ENCODE measurements around the gene ADAMTSL4.
"Not testable (repeated sequence)": the region's sequence is repeated elsewhere in the genome, so short reads cannot be mapped to it uniquely, and the experiment has no call there.

Gene ADAMTSL4

DNA sequence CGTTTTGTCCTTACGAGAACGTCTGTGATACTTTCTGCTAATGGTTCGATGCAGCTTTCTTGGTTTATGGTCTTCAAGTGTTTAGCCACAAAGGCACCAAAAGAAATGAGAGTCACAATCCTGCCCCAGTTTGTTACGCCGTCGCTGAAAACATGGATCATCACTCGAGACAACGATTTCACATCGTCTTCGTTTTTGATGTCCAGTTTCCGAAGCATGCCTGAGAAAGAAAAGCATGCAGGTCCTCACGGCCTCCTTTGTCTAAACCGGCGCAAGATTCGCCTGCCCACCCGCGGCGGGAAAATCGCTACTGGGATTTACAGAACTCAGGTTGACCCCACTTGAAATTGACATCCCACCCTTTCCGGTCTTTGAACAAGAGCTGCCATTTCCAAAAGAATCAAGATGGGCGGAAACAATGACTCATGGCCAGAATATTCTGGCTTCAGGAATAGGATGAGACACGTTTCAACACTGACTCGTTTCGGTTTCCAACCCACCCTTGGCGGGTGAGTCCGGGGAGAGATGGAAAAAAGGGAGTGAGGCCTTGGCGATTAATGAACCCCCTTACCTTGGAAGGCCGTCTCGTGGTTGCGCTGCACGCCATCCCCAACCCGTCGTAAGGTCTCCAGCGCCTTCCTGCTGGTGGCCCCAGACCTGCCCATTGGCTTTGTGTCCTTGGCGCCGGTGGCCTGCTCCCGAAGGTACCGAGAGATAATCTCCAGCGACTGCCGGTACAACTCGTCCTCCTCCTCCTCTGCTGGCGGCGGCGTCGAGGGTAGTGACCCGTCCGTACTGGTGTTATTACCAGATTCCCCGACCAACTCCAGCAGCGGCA, 29.3 kb downstream of the ADAMTSL4 start:
- H3K36me3 Mint-ChIP-seq (ENCODE audit: insufficient read depth), result peaks cover 64% of the 10 kb centered on the region
- H3K9me3 Mint-ChIP-seq, result no peaks in the 10 kb centered on the region
- H3K27me3 Mint-ChIP-seq, result no peaks in the 10 kb centered on the region
- peak overlapping the region; percentile 99 for H3K4me3 Mint-ChIP-seq
- ATAC-seq (replicated peaks; ENCODE audit: extremely low read depth, poor library complexity, severe bottlenecking) (no peak), DNase-seq (ENCODE audit: low spot score in 2 of 2) (peak in 1 of 2 donors; percentile 34)
- peak overlapping the region; percentile 98 for H3K27ac Mint-ChIP-seq (ENCODE audit: low read depth)
- H3K4me1 Mint-ChIP-seq, result peaks cover 56% of the 10 kb centered on the region

- Mint-ChIP-seq H3K4me1 (peaks cover 51% of the 10 kb centered on the region), H3K9me3 (no peaks in the 10 kb centered on the region), H3K4me3 (peak within 1 kb of the TSS; percentile 99), H3K27ac (ENCODE audit: low read depth) (peak within 1 kb of the TSS; percentile 98), H3K27me3 (no peaks in the 10 kb centered on the region), H3K36me3 (ENCODE audit: insufficient read depth) (peaks cover 57% of the 10 kb centered on the region)
- peak; percentile 73 to 87 for DNase-seq (ENCODE audit: low spot score in 2 of 2)
- peak; percentile 80 for ATAC-seq (replicated peaks; ENCODE audit: extremely low read depth, poor library complexity, severe bottlenecking)
Observed at GRCh38 chr1:150579110-150579944, 30.1 kb downstream of the ADAMTSL4 start, which contains the start of gene MCL1. TSS of gene MCL1 (minus strand) at chr1:150579610. CDS start at chr1:150579530, 80 bp downstream.

- no peaks in the 10 kb centered on the region for H3K9me3 Mint-ChIP-seq
- no peaks in the 10 kb centered on the region for H3K27me3 Mint-ChIP-seq
- H3K4me1 Mint-ChIP-seq, result peaks cover 43% of the 10 kb centered on the region
- H3K4me3 Mint-ChIP-seq, result peak overlapping the region; percentile 99
- no peak for DNase-seq (ENCODE audit: low spot score in 2 of 2)
- H3K27ac Mint-ChIP-seq (ENCODE audit: low read depth), result peak overlapping the region; percentile 98
- ATAC-seq (replicated peaks; ENCODE audit: extremely low read depth, poor library complexity, severe bottlenecking), result no peak
- peaks cover 49% of the 10 kb centered on the region for H3K36me3 Mint-ChIP-seq (ENCODE audit: insufficient read depth)
Observed at GRCh38 chr1:150579945-150580642, 30.9 kb downstream of the ADAMTSL4 start.

GRCh38 chr1:150580966-150581365, 31.8 kb downstream of the ADAMTSL4 start:
- not testable (repeated sequence) for H3K9me3 Mint-ChIP-seq; ATAC-seq (replicated peaks; ENCODE audit: extremely low read depth, poor library complexity, severe bottlenecking); DNase-seq (ENCODE audit: low spot score in 2 of 2); H3K27me3 Mint-ChIP-seq
- H3K36me3 Mint-ChIP-seq (ENCODE audit: insufficient read depth), result peaks cover 40% of the 10 kb centered on the region
- H3K27ac Mint-ChIP-seq (ENCODE audit: low read depth), result peak overlapping the region; percentile 98
- H3K4me1 Mint-ChIP-seq, result peaks cover 36% of the 10 kb centered on the region
- H3K4me3 Mint-ChIP-seq, result peak overlapping the region; percentile 99

GRCh38 chr1:150581437-150581836, 32.2 kb downstream of the ADAMTSL4 start:
- peaks cover 32% of the 10 kb centered on the region for H3K4me1 Mint-ChIP-seq
- not testable (repeated sequence) for DNase-seq (ENCODE audit: low spot score in 2 of 2); H3K4me3 Mint-ChIP-seq; ATAC-seq (replicated peaks; ENCODE audit: extremely low read depth, poor library complexity, severe bottlenecking); H3K27me3 Mint-ChIP-seq; H3K9me3 Mint-ChIP-seq; H3K27ac Mint-ChIP-seq (ENCODE audit: low read depth)
- H3K36me3 Mint-ChIP-seq (ENCODE audit: insufficient read depth), result peaks cover 36% of the 10 kb centered on the region

- DNase-seq (ENCODE audit: low spot score in 2 of 2); H3K9me3 Mint-ChIP-seq; H3K27me3 Mint-ChIP-seq; H3K4me3 Mint-ChIP-seq; ATAC-seq (replicated peaks; ENCODE audit: extremely low read depth, poor library complexity, severe bottlenecking); H3K27ac Mint-ChIP-seq (ENCODE audit: low read depth): not testable (repeated sequence)
- Mint-ChIP-seq H3K36me3 (ENCODE audit: insufficient read depth) (peaks cover 31% of the 10 kb centered on the region), H3K4me1 (peaks cover 29% of the 10 kb centered on the region)
Observed at GRCh38 chr1:150581962-150582361, 32.8 kb downstream of the ADAMTSL4 start.

DNA sequence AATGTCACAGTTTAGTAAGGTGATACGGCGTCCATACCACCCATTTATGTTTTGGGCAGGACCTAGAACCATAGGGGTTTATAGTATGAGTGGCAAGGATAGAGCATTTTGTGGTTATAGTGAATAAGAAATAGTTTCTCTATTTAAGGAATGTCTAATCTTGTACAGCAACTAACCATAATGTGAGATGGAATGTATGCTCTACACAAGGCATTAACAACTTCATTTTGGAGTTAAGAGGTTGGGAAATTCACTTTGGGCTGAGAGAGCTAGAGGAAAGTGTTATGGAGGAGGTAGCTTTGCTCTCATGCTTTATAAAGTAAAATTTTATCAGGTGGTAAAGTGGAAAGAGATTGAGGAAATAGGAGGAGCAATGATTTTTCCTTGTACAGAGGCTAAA, 33.2 kb downstream of the ADAMTSL4 start:
- H3K4me3 Mint-ChIP-seq, result no peak overlapping the region
- no peak for ATAC-seq (replicated peaks; ENCODE audit: extremely low read depth, poor library complexity, severe bottlenecking)
- H3K27ac Mint-ChIP-seq (ENCODE audit: low read depth), result no peak overlapping the region
- no peak for DNase-seq (ENCODE audit: low spot score in 2 of 2)
- no peaks in the 10 kb centered on the region for H3K9me3 Mint-ChIP-seq
- H3K27me3 Mint-ChIP-seq, result no peaks in the 10 kb centered on the region
- H3K36me3 Mint-ChIP-seq (ENCODE audit: insufficient read depth), result peaks cover 27% of the 10 kb centered on the region
- H3K4me1 Mint-ChIP-seq, result peaks cover 25% of the 10 kb centered on the region

- no peak overlapping the region for H3K4me3 Mint-ChIP-seq
- no peaks in the 10 kb centered on the region for H3K9me3 Mint-ChIP-seq
- no peaks in the 10 kb centered on the region for H3K27me3 Mint-ChIP-seq
- DNase-seq (ENCODE audit: low spot score in 2 of 2) (no peak), ATAC-seq (replicated peaks; ENCODE audit: extremely low read depth, poor library complexity, severe bottlenecking) (no peak)
- H3K36me3 Mint-ChIP-seq (ENCODE audit: insufficient read depth), result peaks cover 11% of the 10 kb centered on the region
- H3K4me1 Mint-ChIP-seq, result peaks cover 16% of the 10 kb centered on the region
- no peak overlapping the region for H3K27ac Mint-ChIP-seq (ENCODE audit: low read depth)
Observed at GRCh38 chr1:150596095-150596892, 47.1 kb downstream of the ADAMTSL4 start.

- Mint-ChIP-seq H3K27ac (ENCODE audit: low read depth) (no peak overlapping the region), H3K4me1 (peaks cover 16% of the 10 kb centered on the region), H3K4me3 (no peak overlapping the region), H3K27me3 (no peaks in the 10 kb centered on the region), H3K36me3 (ENCODE audit: insufficient read depth) (peaks cover 10% of the 10 kb centered on the region), H3K9me3 (no peaks in the 10 kb centered on the region)
- no peak for ATAC-seq (replicated peaks; ENCODE audit: extremely low read depth, poor library complexity, severe bottlenecking)
- DNase-seq (ENCODE audit: low spot score in 2 of 2), result no peak
Observed at GRCh38 chr1:150596976-150597375, 47.8 kb downstream of the ADAMTSL4 start.

DNA sequence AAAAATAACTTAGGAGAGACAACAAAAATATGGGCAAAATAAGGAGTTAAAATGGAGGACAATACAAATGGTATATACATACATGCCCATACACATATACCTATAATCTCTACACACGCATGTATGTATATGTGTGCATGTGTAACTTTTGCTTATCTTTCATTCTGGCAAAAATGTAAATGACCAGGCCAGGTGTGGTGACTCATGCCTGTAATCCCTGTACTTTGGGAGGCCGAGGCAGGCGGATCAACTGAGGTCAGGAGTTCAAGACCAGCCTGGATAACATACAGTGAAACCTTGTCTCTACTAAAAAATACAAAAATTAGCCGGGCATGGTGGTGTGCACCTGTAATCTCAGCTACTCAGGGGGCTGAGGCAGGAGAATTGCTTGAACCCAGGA, 49.1 kb downstream of the ADAMTSL4 start:
- not testable (repeated sequence) for DNase-seq (ENCODE audit: low spot score in 2 of 2); H3K27ac Mint-ChIP-seq (ENCODE audit: low read depth); H3K4me3 Mint-ChIP-seq; H3K9me3 Mint-ChIP-seq; ATAC-seq (replicated peaks; ENCODE audit: extremely low read depth, poor library complexity, severe bottlenecking); H3K27me3 Mint-ChIP-seq; H3K36me3 Mint-ChIP-seq (ENCODE audit: insufficient read depth)
- peaks cover 16% of the 10 kb centered on the region for H3K4me1 Mint-ChIP-seq

DNA sequence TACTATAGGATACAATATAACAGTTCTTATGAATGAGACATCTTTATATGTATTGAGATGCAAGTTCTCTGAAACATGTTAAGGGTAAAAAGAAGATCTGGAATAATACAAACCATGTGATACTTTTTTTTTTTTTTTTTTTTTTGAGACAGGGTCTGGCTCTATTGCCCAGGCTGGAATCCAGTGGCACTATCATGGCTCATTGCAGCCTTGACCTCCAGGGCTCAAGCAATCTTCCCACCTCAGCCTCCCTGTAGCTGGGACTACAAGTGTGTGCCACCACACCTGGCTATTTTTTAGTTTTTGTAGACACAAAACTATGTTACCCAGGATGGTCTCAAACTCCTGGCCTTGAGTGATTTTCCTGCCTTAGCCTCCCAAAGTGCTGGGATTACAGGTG, 52.3 kb downstream of the ADAMTSL4 start:
- Mint-ChIP-seq H3K27ac (ENCODE audit: low read depth) (no peak overlapping the region), H3K9me3 (no peaks in the 10 kb centered on the region), H3K27me3 (no peaks in the 10 kb centered on the region), H3K36me3 (ENCODE audit: insufficient read depth) (peaks cover 11% of the 10 kb centered on the region), H3K4me3 (no peak overlapping the region), H3K4me1 (peaks cover under 1% of the 10 kb centered on the region)
- DNase-seq (ENCODE audit: low spot score in 2 of 2) (no peak), ATAC-seq (replicated peaks; ENCODE audit: extremely low read depth, poor library complexity, severe bottlenecking) (no peak)

DNA sequence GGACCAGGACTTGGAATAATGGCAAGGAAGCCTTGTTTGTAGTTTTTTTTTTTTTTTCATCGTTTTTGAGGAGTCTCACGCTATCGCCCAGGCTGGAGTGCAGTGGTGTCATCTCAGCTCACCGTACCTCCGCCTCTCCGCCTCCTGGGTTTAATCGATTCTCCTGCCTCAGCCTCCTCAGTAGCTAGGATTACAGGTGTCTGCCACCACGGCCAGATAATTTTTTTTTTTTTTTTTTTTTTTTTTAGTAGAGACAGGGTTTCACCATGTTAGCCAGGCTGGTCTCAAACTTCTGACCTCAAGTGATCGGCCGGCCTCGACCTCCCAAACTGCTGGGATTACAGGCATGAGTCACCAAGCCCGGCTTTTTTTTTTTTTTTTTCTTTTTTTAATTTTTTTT, 53.2 kb downstream of the ADAMTSL4 start:
- H3K4me3 Mint-ChIP-seq; H3K27ac Mint-ChIP-seq (ENCODE audit: low read depth); DNase-seq (ENCODE audit: low spot score in 2 of 2); ATAC-seq (replicated peaks; ENCODE audit: extremely low read depth, poor library complexity, severe bottlenecking); H3K4me1 Mint-ChIP-seq; H3K9me3 Mint-ChIP-seq; H3K27me3 Mint-ChIP-seq: not testable (repeated sequence)
- peaks cover 11% of the 10 kb centered on the region for H3K36me3 Mint-ChIP-seq (ENCODE audit: insufficient read depth)

Measured in central memory CD8-positive, alpha-beta T cell (primary cell).